HepG2 (cell line): ENCODE data around the gene CEP76. TPM values are rescaled to one million over a fixed set of nuclear protein-coding genes. Genes with fewer than 3 reads are reported as not detected.

Experiments used
- AHR ChIP-seq: IDR thresholded peaks from 2 replicates; pipeline ENCODE4 v1.6.1; 2018; ENCODE audit warnings: missing genetic modification reagents, missing compliant biosample characterization
- ERF ChIP-seq: IDR thresholded peaks from 2 replicates; pipeline ENCODE4 v1.6.1; 2018; ENCODE audit warnings: missing biosample characterization, missing genetic modification reagents
- FOXM1 ChIP-seq: sonication (generic); formaldehyde crosslinking; IDR thresholded peaks from 2 replicates; pipeline ENCODE4 v1.5.0; 2020; ENCODE audit warnings: missing genetic modification reagents
- GLI4 ChIP-seq: sonication (generic); formaldehyde crosslinking; IDR thresholded peaks from 2 replicates; pipeline ENCODE4 v1.5.1; 2020; ENCODE audit warnings: missing genetic modification reagents, mild to moderate bottlenecking, moderate library complexity, borderline replicate concordance
- ISX ChIP-seq: sonication (generic); formaldehyde crosslinking; conservative IDR thresholded peaks from 2 replicates; pipeline ENCODE4 v1.5.0; 2020; ENCODE audit warnings: missing genetic modification reagents
- KDM5B ChIP-seq: sonication (generic); formaldehyde crosslinking; IDR thresholded peaks from 2 replicates; pipeline ENCODE4 v1.4.0; 2020; ENCODE audit warnings: missing genetic modification reagents, mild to moderate bottlenecking, borderline replicate concordance
- KLF6 ChIP-seq: IDR thresholded peaks from 2 replicates; pipeline ENCODE4 v1.8.0; 2016; ENCODE audit warnings: missing biosample characterization, missing genetic modification reagents
- PCBP2 ChIP-seq: fragments of 200-400 bp; formaldehyde crosslinking; optimal IDR thresholded peaks from 2 replicates; pipeline ENCODE3; 2018; ENCODE audit warnings: low read length, low read depth; ENCODE audit not compliant: poor library complexity, severe bottlenecking
- SOX13 ChIP-seq, 3 experiments: fragments of 450-650 bp in 1 of 3; sonication (generic) in 1 of 3; formaldehyde crosslinking in 1 of 3; IDR thresholded peaks in 2 of 3; conservative IDR thresholded peaks in 1 of 3; 2 replicates each; pipeline versions ENCODE4 v1.5.0 to v1.6.1; 2016 to 2020; ENCODE audit warnings: antibody characterized with exemption in 1 of 3, mild to moderate bottlenecking in 1 of 3, missing compliant biosample characterization in 1 of 3, missing genetic modification reagents in 1 of 3, moderate library complexity in 1 of 3
- SPEN ChIP-seq: sonication (generic); formaldehyde crosslinking; IDR thresholded peaks from 2 replicates; pipeline ENCODE4 v1.5.1; 2020; ENCODE audit warnings: low read depth, mild to moderate bottlenecking, missing genetic modification reagents
- SRSF4 ChIP-seq: fragments of 200-400 bp; formaldehyde crosslinking; IDR thresholded peaks from one replicate; pipeline ENCODE4 v1.6.1; 2018; ENCODE audit warnings: mild to moderate bottlenecking, low read depth, low read length, moderate library complexity; ENCODE audit not compliant: poor library complexity, severe bottlenecking
- STAG1 ChIP-seq: sonication (generic); formaldehyde crosslinking; IDR thresholded peaks from 2 replicates; pipeline ENCODE4 v1.4.0; 2020; ENCODE audit warnings: missing genetic modification reagents
- THAP11 ChIP-seq: IDR thresholded peaks from 2 replicates; pipeline ENCODE4 v1.6.1; 2016; ENCODE audit warnings: missing biosample characterization, missing genetic modification reagents
- THYN1 ChIP-seq: sonication (generic); formaldehyde crosslinking; IDR thresholded peaks from 2 replicates; pipeline ENCODE4 v1.8.1; 2023; ENCODE audit warnings: low read depth, mild to moderate bottlenecking, moderate library complexity, missing genetic modification reagents, borderline replicate concordance
- ZC3H4 ChIP-seq: sonication (generic); formaldehyde crosslinking; IDR thresholded peaks from 2 replicates; pipeline ENCODE4 v1.4.0; 2020; ENCODE audit warnings: missing genetic modification reagents, borderline replicate concordance
- ZFP1 ChIP-seq: IDR thresholded peaks from 2 replicates; pipeline ENCODE4 v1.6.1; 2016
- ZNF616 ChIP-seq: sonication (generic); formaldehyde crosslinking; IDR thresholded peaks from 2 replicates; pipeline ENCODE4 v1.5.0; 2020; ENCODE audit warnings: low read depth, mild to moderate bottlenecking, missing genetic modification reagents
- ZNF839 ChIP-seq: sonication (generic); formaldehyde crosslinking; IDR thresholded peaks from 2 replicates; pipeline ENCODE4 v1.4.0; 2020; ENCODE audit warnings: missing genetic modification reagents, mild to moderate bottlenecking, borderline replicate concordance
- polyA plus RNA-seq, 8 experiments: library from polyadenylated mRNA; depleted of rRNA in 3 of 8; stranded (reverse) in 7 of 8; unstranded in 1 of 8; fragments of >200 nt; fragmentation: Illumina TruSeq in 4 of 8; extraction: Trizol in 4 of 8; gene quantifications; 2 replicates each; pipeline versions ENCODE4 v1.2.1 to v1.2.3, GENCODE V29; 2011 to 2016; ENCODE audit warnings: low read depth in 4 of 8, missing spikeins in 1 of 8, mixed read lengths in 1 of 8; ENCODE audit not compliant: insufficient read depth in 1 of 8
- total RNA-seq, 5 experiments: library from RNA; depleted of rRNA; stranded (reverse); fragments of >200 nt; fragmentation: Illumina TruSeq; extraction: Trizol; gene quantifications; 2 replicates each; pipeline ENCODE4 v1.2.3, GENCODE V29; 2016; ENCODE audit warnings: low read depth in 1 of 5
- TF ChIP-seq, protein P1 (sequence below): sonication (generic); formaldehyde crosslinking; conservative IDR thresholded peaks from 2 replicates; pipeline ENCODE4 v1.4.0; 2020; ENCODE audit warnings: missing genetic modification reagents
- TF ChIP-seq, protein P2 (sequence below): IDR thresholded peaks from 2 replicates; pipeline ENCODE4 v1.6.1; 2016; ENCODE audit warnings: low read depth, missing genetic modification reagents, missing compliant biosample characterization
- TF ChIP-seq, protein P3 (sequence below): sonication (generic); formaldehyde crosslinking; IDR thresholded peaks from 2 replicates; pipeline ENCODE4 v1.8.0; 2022; ENCODE audit warnings: missing genetic modification reagents, mild to moderate bottlenecking, moderate library complexity, borderline replicate concordance

The CEP76 gene
- total and polyA plus RNA-seq, 2 of the 13 experiments (the other 11 are each of a cell fraction or from before 2014, with no cell fraction given): 13.9 to 15.1 TPM

DNA sequence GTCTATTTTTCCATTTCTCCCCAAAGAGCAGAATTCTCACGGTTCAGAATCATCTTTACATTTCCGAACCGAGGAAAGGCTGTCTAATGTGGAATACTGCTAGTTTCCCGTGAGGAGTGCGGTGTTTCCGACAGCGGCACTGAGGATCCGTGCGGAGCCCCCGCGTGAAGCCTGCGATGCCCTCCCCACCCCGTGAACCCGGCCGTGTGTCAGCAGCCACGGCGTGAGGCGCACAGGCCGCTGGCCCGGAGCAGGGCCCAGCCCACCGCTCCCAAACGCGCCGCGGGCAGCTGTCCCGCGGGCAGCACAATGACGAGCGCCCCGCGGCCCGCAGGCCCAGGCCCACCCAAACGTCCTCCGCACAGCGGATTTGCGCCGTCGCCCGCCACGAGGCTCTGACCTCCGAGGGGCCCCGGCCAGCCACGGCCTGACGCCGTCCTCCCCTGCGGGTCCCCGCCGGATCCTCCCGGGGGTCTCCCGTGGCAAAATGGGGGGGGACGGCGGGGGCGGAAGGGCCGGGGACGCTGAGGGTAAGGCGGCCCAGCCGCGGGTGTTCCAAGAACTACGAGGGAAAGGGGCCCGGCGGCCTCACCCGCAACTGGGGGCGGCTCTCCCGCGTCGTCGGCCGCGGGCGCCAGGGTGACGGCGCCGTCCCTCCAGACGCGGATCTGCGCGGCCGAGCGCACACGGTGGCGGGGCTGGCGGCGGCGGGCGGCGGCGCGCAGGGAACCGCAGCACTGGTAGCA lies 45.4 kb downstream of the CEP76 start (continued):
- TF ChIP-seq THYN1 (no peak), SOX13 (IDR thresholded peaks at IDR 0.05) (no peak), SOX13 (CRISPR knock-in tag; conservative IDR thresholded peaks at IDR 0.05 in 1 of 2, IDR thresholded peaks at IDR 0.05 in 1 of 2) (0 out of 4 replicates have a peak, but pooled peaks of 1 of the 2 experiments have one; percentile 5), AHR (CRISPR knock-in tag) (no peak), SRSF4 (no peak), SPEN (peak; percentile 72), THAP11 (CRISPR knock-in tag) (no peak), GLI4 (peak; percentile 60; the same call in 1 of the 2 replicates), KDM5B (CRISPR knock-in tag) (peak; percentile 75; the same call in 1 of the 2 replicates), ISX (CRISPR knock-in tag) (no peak), ZFP1 (no peak), KLF6 (CRISPR knock-in tag) (0 out of 2 replicates have a peak, but pooled peaks have one; percentile 45), PCBP2 (no peak), STAG1 (CRISPR knock-in tag) (peak; percentile 27; the same call in 1 of the 2 replicates), ZNF839 (CRISPR knock-in tag) (no peak), ZC3H4 (CRISPR knock-in tag) (no peak), FOXM1 (CRISPR knock-in tag) (no peak), ZNF616 (no peak), ERF (0 out of 2 replicates have a peak, but pooled peaks have one; percentile 28)
- TF ChIP-seq, protein P1, sequence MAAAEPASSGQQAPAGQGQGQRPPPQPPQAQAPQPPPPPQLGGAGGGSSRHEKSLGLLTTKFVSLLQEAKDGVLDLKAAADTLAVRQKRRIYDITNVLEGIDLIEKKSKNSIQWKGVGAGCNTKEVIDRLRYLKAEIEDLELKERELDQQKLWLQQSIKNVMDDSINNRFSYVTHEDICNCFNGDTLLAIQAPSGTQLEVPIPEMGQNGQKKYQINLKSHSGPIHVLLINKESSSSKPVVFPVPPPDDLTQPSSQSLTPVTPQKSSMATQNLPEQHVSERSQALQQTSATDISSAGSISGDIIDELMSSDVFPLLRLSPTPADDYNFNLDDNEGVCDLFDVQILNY (CRISPR knock-in tag): peak; percentile 58
- TF ChIP-seq, protein P2, sequence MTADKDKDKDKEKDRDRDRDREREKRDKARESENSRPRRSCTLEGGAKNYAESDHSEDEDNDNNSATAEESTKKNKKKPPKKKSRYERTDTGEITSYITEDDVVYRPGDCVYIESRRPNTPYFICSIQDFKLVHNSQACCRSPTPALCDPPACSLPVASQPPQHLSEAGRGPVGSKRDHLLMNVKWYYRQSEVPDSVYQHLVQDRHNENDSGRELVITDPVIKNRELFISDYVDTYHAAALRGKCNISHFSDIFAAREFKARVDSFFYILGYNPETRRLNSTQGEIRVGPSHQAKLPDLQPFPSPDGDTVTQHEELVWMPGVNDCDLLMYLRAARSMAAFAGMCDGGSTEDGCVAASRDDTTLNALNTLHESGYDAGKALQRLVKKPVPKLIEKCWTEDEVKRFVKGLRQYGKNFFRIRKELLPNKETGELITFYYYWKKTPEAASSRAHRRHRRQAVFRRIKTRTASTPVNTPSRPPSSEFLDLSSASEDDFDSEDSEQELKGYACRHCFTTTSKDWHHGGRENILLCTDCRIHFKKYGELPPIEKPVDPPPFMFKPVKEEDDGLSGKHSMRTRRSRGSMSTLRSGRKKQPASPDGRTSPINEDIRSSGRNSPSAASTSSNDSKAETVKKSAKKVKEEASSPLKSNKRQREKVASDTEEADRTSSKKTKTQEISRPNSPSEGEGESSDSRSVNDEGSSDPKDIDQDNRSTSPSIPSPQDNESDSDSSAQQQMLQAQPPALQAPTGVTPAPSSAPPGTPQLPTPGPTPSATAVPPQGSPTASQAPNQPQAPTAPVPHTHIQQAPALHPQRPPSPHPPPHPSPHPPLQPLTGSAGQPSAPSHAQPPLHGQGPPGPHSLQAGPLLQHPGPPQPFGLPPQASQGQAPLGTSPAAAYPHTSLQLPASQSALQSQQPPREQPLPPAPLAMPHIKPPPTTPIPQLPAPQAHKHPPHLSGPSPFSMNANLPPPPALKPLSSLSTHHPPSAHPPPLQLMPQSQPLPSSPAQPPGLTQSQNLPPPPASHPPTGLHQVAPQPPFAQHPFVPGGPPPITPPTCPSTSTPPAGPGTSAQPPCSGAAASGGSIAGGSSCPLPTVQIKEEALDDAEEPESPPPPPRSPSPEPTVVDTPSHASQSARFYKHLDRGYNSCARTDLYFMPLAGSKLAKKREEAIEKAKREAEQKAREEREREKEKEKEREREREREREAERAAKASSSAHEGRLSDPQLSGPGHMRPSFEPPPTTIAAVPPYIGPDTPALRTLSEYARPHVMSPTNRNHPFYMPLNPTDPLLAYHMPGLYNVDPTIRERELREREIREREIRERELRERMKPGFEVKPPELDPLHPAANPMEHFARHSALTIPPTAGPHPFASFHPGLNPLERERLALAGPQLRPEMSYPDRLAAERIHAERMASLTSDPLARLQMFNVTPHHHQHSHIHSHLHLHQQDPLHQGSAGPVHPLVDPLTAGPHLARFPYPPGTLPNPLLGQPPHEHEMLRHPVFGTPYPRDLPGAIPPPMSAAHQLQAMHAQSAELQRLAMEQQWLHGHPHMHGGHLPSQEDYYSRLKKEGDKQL (CRISPR knock-in tag): no peak
- TF ChIP-seq, protein P3, sequence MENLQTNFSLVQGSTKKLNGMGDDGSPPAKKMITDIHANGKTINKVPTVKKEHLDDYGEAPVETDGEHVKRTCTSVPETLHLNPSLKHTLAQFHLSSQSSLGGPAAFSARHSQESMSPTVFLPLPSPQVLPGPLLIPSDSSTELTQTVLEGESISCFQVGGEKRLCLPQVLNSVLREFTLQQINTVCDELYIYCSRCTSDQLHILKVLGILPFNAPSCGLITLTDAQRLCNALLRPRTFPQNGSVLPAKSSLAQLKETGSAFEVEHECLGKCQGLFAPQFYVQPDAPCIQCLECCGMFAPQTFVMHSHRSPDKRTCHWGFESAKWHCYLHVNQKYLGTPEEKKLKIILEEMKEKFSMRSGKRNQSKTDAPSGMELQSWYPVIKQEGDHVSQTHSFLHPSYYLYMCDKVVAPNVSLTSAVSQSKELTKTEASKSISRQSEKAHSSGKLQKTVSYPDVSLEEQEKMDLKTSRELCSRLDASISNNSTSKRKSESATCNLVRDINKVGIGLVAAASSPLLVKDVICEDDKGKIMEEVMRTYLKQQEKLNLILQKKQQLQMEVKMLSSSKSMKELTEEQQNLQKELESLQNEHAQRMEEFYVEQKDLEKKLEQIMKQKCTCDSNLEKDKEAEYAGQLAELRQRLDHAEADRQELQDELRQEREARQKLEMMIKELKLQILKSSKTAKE (CRISPR knock-in tag): no peak
